ENCODE measurements around the gene HBG2.

- TF ChIP-seq POLR2AphosphoS5 (IDR thresholded peaks at IDR 0.05; ENCODE audit: low read depth) (no peak), CTCF (IDR thresholded peaks at IDR 0.05; ENCODE audit: insufficient read depth, low read length) (no peak)
- TF ChIP-seq, protein P1, sequence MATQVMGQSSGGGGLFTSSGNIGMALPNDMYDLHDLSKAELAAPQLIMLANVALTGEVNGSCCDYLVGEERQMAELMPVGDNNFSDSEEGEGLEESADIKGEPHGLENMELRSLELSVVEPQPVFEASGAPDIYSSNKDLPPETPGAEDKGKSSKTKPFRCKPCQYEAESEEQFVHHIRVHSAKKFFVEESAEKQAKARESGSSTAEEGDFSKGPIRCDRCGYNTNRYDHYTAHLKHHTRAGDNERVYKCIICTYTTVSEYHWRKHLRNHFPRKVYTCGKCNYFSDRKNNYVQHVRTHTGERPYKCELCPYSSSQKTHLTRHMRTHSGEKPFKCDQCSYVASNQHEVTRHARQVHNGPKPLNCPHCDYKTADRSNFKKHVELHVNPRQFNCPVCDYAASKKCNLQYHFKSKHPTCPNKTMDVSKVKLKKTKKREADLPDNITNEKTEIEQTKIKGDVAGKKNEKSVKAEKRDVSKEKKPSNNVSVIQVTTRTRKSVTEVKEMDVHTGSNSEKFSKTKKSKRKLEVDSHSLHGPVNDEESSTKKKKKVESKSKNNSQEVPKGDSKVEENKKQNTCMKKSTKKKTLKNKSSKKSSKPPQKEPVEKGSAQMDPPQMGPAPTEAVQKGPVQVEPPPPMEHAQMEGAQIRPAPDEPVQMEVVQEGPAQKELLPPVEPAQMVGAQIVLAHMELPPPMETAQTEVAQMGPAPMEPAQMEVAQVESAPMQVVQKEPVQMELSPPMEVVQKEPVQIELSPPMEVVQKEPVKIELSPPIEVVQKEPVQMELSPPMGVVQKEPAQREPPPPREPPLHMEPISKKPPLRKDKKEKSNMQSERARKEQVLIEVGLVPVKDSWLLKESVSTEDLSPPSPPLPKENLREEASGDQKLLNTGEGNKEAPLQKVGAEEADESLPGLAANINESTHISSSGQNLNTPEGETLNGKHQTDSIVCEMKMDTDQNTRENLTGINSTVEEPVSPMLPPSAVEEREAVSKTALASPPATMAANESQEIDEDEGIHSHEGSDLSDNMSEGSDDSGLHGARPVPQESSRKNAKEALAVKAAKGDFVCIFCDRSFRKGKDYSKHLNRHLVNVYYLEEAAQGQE (IDR thresholded peaks at IDR 0.05; ENCODE audit: insufficient replicate concordance, low read depth), result no peak
Observed at GRCh38 chr11:5276697-5277096, 22.1 kb upstream of the HBG2 start.
